GDM1 (cell line): ENCODE results near the gene ZNF106.

Experiments
- DNase-seq: peaks from one replicate; lab custom pipeline; 2025; lab: John Stamatoyannopoulos, UW

Gene ZNF106

GRCh38 chr15:42490671-42491538, at the start of gene ZNF106:
ZNF106 (minus strand) TSS chr15:42491141; CDS start chr15:42472289, 18,852 bp downstream.
- peak; percentile 81 for DNase-seq

GRCh38 chr15:42533246-42533645, 42.3 kb upstream of the ZNF106 start:
- no peak for DNase-seq

- no peak for DNase-seq
Measured at GRCh38 chr15:42528970-42529369, 38.0 kb upstream of the ZNF106 start.

GRCh38 chr15:42523331-42523730, 32.4 kb upstream of the ZNF106 start:
- no peak for DNase-seq

GRCh38 chr15:42511007-42511391, 20.1 kb upstream of the ZNF106 start:
- DNase-seq: no peak

- DNase-seq: no peak
Measured at GRCh38 chr15:42510258-42511006, 19.5 kb upstream of the ZNF106 start.

GRCh38 chr15:42508263-42508690, 17.3 kb upstream of the ZNF106 start:
- no peak for DNase-seq

- DNase-seq: no peak
Measured at GRCh38 chr15:42507514-42507913, 16.6 kb upstream of the ZNF106 start.

- DNase-seq: no peak
Measured at GRCh38 chr15:42504631-42505030, 13.7 kb upstream of the ZNF106 start.

- DNase-seq: no peak
Measured at GRCh38 chr15:42503825-42504224, 12.9 kb upstream of the ZNF106 start.

- no peak for DNase-seq
Measured at GRCh38 chr15:42502477-42502876, 11.5 kb upstream of the ZNF106 start.

- DNase-seq: no peak
Measured at GRCh38 chr15:42499858-42500609, 9.1 kb upstream of the ZNF106 start.

- DNase-seq: no peak
Measured at GRCh38 chr15:42498212-42499068, 7.5 kb upstream of the ZNF106 start.

GRCh38 chr15:42495361-42496212, 4.6 kb upstream of the ZNF106 start, which contains the start of gene SNAP23:
SNAP23 (plus strand) TSS chr15:42495634; CDS start chr15:42511847, 16,213 bp downstream.
- DNase-seq: peak; percentile 72

- no peak for DNase-seq
Measured at GRCh38 chr15:42494998-42495360, 4.0 kb upstream of the ZNF106 start.

GRCh38 chr15:42493679-42494078, 2.7 kb upstream of the ZNF106 start:
- no peak for DNase-seq

- DNase-seq: no peak
Measured at GRCh38 chr15:42491539-42492225, 741 bp upstream of the ZNF106 start.

GRCh38 chr15:42490291-42490670, 660 bp downstream of the ZNF106 start:
- no peak for DNase-seq

- DNase-seq: no peak
Measured at GRCh38 chr15:42483677-42484076, 7.3 kb downstream of the ZNF106 start.

- DNase-seq: no peak
Measured at GRCh38 chr15:42482701-42483100, 8.2 kb downstream of the ZNF106 start.
